WERI-Rb-1 (cell line): ENCODE results near the gene VPS8.

Experiments
- DNase-seq: peaks from one replicate; pipeline ENCODE4 v3.0.0-alpha.2; 2020
- H3K27ac ChIP-seq: fragments of 250-450 bp; sonication (Bioruptor Pico); 2 replicates; pipeline ENCODE4 v1.5.1; 2020; ENCODE audit warnings: mild to moderate bottlenecking, moderate library complexity
- H3K27me3 ChIP-seq: fragments of 250-450 bp; sonication (Bioruptor Pico); 2 replicates; pipeline ENCODE4 v1.5.1; 2021; ENCODE audit warnings: mild to moderate bottlenecking, low read depth, moderate library complexity; ENCODE audit not compliant: insufficient read depth, severe bottlenecking
- H3K36me3 ChIP-seq: fragments of 250-450 bp; sonication (Bioruptor Pico); 2 replicates; pipeline ENCODE4 v1.5.1; 2020; ENCODE audit warnings: mild to moderate bottlenecking, moderate library complexity
- H3K4me3 ChIP-seq: 2 replicates; pipeline ENCODE4 v1.5.1; 2011; ENCODE audit warnings: low read depth, mild to moderate bottlenecking, control low read depth, low read length
- H3K9me3 ChIP-seq: fragments of 250-450 bp; sonication (Bioruptor Pico); 2 replicates; pipeline ENCODE4 v1.5.1; 2021; ENCODE audit warnings: mild to moderate bottlenecking, moderate library complexity; ENCODE audit not compliant: severe bottlenecking
- CTCF ChIP-seq: IDR thresholded peaks from 2 replicates; pipeline ENCODE4 v1.5.1; 2011; ENCODE audit warnings: low read depth, mild to moderate bottlenecking, control low read depth, inconsistent platforms, low read length

The VPS8 gene

GRCh38 chr3:184908859-184909258 is 96.9 kb downstream of the VPS8 start:
- DNase-seq: no peak
- H3K4me3 ChIP-seq: no peak overlapping the region
- H3K27me3 ChIP-seq: no peaks in the 10 kb centered on the region
- TF ChIP-seq CTCF: no peak
- peaks cover 10% of the 10 kb centered on the region for H3K9me3 ChIP-seq
- no peak overlapping the region for H3K27ac ChIP-seq
- no peaks in the 10 kb centered on the region for H3K36me3 ChIP-seq

DNA sequence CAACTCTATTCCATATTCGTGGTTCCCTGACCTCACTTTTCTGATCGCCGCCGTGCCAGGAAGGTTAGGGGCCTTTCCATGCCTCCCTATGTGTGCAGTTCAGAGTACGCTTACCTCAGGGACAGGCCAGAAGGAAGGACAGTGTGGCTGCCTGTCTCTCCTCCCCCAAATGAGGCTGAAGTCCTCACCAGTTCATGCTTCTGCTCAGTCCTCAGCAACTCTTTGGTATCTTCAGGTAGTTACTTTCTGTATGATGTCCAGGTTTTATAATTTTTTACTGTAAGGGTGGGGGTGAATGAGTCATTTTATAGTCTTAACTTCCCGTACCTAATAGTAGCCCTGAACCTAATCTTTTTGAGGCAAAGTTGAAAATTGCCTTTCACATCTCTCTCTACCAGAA is 98.7 kb downstream of the VPS8 start:
- no peak overlapping the region for H3K27ac ChIP-seq
- no peaks in the 10 kb centered on the region for H3K36me3 ChIP-seq
- H3K27me3 ChIP-seq: no peaks in the 10 kb centered on the region
- DNase-seq: no peak
- no peak overlapping the region for H3K4me3 ChIP-seq
- H3K9me3 ChIP-seq: no peaks in the 10 kb centered on the region
- TF ChIP-seq CTCF: no peak

GRCh38 chr3:184911570-184911969 is 99.6 kb downstream of the VPS8 start:
- H3K27me3 ChIP-seq: no peaks in the 10 kb centered on the region
- no peak overlapping the region; the same call in 1 of the 2 replicates for H3K4me3 ChIP-seq
- no peak for TF ChIP-seq CTCF
- DNase-seq: peak; percentile 56
- no peak overlapping the region for H3K27ac ChIP-seq
- H3K36me3 ChIP-seq: no peaks in the 10 kb centered on the region
- H3K9me3 ChIP-seq: no peaks in the 10 kb centered on the region

DNA sequence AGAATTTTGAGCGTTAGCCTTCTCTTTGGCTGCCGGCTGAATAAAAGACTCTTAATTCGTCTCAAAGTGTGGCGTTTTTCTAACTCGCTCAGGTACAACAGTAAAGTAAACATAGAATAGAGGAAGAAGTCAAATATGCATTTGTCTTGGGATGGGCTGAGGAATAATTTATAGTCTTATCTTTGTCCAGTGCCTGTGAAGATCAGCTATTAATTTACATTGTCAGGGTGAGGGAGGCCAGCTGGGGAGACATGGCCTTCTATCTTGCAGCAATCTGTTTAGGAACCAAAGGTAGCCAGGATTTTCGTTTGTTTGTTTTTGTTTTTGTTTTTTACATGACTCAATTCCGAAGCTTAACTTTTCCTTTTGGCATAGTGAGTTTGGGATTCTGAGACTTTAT is 100.2 kb downstream of the VPS8 start:
- H3K27me3 ChIP-seq: no peaks in the 10 kb centered on the region
- no peaks in the 10 kb centered on the region for H3K9me3 ChIP-seq
- H3K27ac ChIP-seq: 0 out of 2 replicates have a peak overlapping the region, but pooled peaks have one; percentile 21
- no peaks in the 10 kb centered on the region for H3K36me3 ChIP-seq
- no peak for DNase-seq
- TF ChIP-seq CTCF: no peak
- H3K4me3 ChIP-seq: no peak overlapping the region; the same call in 1 of the 2 replicates

DNA sequence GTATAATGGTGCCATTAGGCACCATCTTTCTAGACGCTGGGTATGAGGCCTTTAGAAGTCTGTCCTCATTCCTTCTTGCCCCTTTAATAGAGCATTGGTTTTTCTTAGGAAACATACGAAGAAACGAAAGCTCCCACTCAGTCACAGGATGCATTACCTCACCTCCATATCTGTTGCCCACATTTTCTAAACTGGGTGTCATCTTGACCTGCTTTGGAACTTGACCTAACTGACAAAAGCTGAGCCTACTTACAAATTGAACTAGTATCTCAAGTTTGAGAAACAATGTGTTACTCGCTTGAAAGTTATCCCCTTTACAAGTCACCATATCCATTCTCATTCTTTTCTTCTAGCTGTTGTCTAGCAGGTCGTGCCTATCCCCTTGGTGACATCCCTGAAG is 102.7 kb downstream of the VPS8 start:
- Histone ChIP-seq H3K4me3 (no peak overlapping the region), H3K27me3 (no peaks in the 10 kb centered on the region), H3K27ac (no peak overlapping the region), H3K36me3 (no peaks in the 10 kb centered on the region), H3K9me3 (no peaks in the 10 kb centered on the region)
- TF ChIP-seq CTCF: no peak
- DNase-seq: no peak

DNA sequence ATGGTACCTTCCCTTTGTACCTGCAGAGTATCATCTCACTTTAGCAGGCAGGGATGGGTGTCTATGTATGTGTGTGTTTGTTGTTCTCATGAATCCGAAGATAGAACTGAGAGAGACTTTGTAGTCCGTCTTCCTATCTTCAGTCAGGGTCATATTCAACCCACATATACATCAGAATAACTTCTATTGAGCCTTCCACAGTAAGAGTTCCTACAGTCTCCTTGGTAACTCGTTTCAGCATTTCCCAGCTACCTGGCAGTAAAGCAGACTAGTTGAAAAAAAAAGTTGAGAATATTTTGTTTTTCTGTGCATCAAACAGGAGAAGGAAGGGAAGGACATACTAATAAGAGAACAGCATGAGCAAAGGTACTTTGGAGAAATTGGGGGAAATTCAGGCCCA is 106.8 kb downstream of the VPS8 start:
- Histone ChIP-seq H3K36me3 (no peaks in the 10 kb centered on the region), H3K9me3 (no peaks in the 10 kb centered on the region), H3K27ac (no peak overlapping the region), H3K27me3 (no peaks in the 10 kb centered on the region), H3K4me3 (no peak overlapping the region)
- TF ChIP-seq CTCF: no peak
- no peak for DNase-seq
